ENCODE measurements around the gene FADS3. TPM values are rescaled to one million over a fixed set of nuclear protein-coding genes. Genes with fewer than 3 reads are reported as not detected.

The FADS3 gene, protein sequence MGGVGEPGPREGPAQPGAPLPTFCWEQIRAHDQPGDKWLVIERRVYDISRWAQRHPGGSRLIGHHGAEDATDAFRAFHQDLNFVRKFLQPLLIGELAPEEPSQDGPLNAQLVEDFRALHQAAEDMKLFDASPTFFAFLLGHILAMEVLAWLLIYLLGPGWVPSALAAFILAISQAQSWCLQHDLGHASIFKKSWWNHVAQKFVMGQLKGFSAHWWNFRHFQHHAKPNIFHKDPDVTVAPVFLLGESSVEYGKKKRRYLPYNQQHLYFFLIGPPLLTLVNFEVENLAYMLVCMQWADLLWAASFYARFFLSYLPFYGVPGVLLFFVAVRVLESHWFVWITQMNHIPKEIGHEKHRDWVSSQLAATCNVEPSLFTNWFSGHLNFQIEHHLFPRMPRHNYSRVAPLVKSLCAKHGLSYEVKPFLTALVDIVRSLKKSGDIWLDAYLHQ
- 60.9 and 65.1 TPM in 2 replicates for total RNA-seq (2014; rRNA removed; shearing (Covaris generic))

DNA sequence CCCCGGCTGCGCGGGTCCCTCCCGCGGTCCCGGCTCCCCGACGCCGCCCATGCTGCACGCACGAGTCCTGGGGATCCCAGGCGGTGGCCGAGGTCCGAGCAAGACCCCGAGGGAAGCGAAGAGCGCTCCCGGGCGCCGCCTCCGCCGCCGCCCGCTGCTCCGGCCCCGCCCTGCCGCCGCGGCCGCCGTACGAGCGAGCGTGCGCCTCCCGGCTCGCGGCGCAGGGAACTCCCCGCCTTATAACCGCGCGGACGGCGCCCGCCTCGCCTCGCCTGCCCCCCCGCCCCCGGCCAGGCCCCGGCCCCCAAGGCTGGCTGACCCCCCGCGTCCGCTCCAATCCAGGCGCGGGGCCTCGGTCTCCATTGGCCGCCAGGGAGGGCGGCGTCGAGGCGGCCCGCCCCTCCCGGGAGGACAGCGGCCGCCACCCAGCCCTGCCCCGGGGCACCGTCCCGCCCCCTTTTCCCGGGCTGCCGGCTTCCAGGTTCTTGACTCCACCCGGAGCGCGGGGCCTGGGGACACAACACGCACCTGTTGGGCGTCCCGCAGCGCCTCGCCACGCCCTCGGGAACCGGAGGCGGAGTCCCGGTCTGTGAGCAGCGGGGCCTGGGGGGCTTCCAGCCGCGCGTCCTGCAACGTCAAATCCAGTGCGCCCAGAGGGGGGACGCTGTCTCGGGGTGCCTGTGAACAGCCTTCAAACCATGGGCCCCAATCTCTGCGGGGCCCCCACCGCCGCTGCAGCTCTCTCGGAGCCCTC, at the start of gene FADS3:
FADS3 (minus strand) TSS at position 215 of the 754 bp plus-strand sequence; CDS start at position 51, 164 bp downstream.
- DNase-seq (ENCODE audit: low read depth), result peak; percentile 86

DNA sequence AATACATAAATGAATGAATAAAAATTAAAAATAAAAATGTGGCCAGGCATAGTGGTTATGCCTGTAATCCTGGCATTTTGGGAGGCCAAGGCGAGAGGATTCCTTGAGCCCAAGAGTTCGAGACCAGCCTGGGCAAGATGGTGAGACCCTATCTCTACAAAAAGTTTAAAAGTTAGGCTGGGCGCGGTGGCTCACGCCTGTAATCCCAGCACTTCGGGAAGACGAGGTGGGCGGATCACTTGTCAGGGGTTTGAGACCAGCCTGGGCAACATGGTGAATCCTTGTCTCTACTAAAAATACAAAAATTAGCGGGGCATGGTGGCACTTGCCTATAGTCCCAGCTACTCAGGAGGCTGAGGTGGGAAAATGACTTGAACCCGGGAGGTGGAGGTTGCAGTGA, 49.1 kb upstream of the FADS3 start:
- DNase-seq (ENCODE audit: low read depth), result no peak

DNA sequence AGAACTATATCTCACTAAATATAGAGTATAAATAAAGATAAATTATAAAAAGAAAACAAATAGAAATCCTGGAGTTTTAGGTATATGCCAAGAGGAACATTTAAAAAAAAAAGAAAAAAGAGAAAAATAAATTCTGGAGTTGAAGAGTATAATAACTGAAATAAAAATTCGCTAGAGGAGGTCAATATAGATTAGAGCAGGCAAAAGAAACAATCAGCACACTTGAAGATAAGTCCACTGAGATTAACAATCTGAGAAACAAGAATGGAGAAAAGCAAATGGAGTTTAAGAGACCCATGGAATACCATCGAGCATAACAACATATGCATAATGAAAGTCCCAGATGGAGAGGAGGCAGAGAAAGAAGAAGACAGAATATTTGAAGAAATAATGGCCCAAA, 44.5 kb upstream of the FADS3 start:
- no peak for DNase-seq (ENCODE audit: low read depth)

DNA sequence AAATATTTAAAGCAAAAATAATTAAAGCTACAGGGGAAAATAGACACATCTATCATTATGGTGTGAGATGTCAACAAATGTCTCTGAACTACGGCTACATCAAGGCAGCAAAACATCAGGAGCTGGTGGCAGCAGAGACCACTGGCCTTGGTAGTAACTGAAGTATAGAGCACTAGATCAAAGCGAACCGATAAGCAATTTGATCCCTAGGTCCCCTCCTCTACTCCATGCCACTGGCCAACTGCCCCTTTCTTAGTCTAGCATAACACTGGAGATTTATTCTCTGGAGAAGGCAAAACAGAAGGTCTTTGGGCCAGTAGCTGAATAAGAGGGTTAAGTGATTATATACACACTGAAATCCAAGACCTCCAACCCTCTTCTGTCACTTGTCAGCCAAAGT, 39.6 kb upstream of the FADS3 start:
- no peak for DNase-seq (ENCODE audit: low read depth)

DNA sequence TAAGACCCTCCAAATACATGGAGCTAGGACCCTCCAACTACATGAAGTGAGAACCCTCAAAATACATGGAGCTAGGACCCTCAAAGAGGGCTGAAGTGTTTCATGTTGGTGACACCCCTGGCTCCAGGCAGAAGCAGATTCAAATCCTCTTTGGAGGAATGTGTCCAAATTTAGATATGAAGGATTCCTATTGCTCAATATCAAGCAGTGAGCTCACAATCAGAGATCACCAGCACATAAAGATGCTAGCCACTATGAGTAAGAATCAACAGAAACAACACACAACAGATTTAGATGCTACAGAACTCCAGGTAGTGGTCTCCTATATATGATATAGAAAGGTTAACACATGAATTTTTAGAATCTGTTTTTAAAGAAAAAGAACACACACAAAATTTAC, 37.3 kb upstream of the FADS3 start:
- DNase-seq (ENCODE audit: low read depth), result no peak

DNA sequence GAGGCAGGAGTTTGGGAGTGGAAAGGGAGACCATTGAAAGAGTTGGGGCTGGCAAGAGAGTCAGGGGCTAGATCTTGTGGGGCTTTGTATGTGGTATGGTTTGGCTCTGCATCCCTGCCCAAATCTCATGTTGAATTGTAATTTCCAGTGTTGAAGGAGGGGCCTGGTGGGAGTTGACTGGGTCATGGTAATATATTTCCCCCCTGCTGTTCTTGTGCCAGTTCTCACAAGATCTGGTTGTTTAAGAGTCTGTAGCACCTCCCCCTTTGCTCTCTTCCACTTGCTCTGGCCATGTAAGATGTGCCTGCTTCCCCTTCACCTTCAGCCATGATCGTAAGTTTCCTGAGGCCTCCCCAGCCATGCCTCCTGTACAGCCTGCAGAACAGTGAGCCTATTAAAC, 36.2 kb upstream of the FADS3 start:
- DNase-seq (ENCODE audit: low read depth), result no peak

DNA sequence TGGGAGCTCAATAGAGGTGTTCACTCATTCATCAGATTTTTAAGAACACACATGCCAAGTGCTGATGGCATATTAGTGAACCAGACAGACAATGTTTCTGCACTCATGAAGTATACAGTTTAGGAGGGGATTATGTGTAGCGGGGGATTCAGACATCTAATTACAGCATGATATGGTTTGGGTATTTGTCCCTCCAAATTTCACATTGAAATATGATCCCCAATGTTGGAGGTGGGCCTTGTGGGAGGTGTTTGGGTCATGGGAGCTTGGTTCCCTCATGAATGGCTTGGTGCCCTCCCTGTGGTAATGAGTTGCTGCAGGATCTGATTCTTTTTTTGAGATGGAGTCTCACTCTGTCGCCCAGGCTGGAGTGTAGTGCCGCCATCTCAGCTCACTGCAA, 34.9 kb upstream of the FADS3 start:
- no peak for DNase-seq (ENCODE audit: low read depth)

DNA sequence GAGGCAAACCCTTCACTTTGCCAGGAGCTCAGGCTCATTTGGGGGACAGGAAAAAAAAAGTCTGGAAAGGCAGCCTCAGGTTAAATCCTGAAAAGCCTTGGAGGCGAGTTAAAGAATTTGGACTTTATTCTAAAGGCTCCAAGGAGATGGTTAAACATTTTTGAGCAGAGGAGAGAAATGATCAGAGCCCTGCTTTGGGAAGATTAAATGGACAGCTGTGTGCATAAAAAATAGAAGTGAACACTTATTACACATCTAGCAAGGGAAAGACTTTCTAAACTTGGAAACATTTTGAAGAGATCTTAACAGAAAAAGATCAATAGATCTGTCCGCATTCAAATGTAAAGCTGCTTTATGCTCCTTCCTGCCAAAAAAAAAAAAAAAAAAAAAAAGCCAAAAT, 34.4 kb upstream of the FADS3 start:
- no peak for DNase-seq (ENCODE audit: low read depth)

DNA sequence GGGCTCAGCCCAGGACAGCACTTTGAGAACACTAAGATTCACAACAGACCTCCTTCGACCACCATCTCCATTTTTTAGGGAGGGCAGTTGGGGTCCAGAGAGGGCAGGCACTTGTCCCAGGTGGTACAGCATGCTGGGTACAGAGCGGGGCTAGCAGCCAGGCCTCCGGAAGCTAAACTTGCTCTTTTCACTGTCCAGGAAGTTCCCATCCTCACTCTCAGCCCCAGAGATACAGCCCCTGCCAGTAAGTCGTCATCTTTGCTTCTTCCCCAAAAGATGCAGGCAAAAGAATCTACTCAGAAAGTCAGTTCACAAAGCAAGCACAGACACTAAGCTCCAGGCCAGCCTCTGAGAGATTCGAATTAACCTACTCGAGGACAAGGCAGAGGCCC, 32.7 kb upstream of the FADS3 start:
- DNase-seq (ENCODE audit: low read depth), result no peak

DNA sequence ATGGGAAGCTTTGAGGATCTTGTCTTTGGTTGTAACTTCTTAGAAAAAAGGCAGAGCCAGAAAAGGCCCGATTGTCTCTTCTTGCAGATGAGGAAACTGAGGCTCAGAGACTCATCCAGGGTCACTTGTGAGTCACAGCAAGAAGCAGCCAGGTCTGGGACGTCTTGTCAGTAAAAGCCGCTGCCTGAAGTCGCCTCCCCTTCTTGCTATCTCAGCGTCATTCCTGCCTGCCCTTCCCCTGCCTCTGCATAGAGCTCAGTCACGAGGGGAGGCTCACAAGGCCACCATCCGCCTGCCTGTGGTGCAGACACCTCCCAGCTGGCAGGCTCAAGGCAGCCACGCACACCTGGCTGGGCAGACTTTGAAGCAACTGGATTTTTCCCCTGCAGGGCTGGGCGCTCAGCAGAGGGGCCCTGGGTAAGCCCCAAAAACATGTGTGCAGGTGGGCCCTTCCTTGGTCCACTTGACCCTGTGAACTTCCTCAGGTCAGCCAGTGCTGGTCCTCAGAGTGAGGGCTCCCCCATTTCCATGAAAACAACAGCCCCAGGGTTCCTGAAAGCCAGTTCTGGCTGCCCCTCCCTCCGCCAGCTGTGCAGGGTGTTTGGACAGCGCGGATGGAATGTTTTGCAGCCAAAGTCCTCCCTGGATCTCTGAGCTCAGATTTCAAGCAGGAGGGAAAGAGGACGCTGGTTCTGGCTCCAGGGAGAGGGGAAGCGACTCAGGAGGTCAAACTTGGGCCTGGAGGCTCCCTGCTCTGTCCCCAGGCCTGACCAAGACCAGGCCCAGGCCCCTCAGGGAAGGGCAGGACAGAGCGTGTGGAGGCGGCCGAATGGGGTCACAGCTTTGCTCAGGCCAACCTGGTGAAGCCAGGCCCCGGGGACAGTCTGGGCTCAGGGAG, 32.1 kb upstream of the FADS3 start:
- DNase-seq (ENCODE audit: low read depth), result peak; percentile 61

DNA sequence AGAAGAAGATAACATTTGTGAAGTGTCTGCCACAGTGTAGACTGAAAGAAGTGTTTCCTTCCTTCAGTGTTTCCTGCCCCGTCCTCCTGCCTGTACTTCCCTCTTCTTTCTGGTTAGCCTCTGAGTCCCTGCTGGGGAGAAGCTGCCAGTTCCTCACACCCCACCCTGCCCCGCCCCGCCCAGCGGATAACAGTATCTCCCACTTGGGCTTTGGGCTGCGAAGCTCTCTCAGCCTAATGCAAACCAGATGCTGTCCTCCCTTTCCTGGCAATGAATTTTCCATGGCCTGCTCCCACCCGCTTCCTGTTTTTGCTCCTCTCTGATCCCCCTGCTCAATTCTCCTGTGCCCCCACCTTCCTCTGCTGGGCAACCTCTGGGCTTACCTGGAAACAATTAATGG, 31.2 kb upstream of the FADS3 start:
- DNase-seq (ENCODE audit: low read depth), result peak; percentile 88

DNA sequence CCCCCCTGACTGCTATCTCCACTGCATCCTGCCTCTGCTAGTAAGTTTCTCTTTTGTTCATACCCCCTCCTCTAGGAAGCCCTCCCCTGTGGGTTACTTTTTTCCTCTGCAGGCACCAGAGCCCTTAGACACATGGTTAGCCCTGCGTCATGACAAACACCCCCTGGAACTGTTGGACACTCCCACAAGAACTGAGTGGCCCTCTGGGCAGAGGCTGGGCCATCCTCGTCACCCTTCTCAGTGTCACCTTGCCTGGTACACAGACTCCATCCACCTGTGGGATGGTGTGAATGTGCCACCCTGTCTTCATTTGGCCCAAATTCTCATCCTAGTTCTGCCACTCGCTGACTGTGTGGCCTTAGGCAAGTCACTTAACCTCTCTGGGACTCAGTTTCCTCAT, 30.1 kb upstream of the FADS3 start:
- DNase-seq (ENCODE audit: low read depth), result no peak

DNA sequence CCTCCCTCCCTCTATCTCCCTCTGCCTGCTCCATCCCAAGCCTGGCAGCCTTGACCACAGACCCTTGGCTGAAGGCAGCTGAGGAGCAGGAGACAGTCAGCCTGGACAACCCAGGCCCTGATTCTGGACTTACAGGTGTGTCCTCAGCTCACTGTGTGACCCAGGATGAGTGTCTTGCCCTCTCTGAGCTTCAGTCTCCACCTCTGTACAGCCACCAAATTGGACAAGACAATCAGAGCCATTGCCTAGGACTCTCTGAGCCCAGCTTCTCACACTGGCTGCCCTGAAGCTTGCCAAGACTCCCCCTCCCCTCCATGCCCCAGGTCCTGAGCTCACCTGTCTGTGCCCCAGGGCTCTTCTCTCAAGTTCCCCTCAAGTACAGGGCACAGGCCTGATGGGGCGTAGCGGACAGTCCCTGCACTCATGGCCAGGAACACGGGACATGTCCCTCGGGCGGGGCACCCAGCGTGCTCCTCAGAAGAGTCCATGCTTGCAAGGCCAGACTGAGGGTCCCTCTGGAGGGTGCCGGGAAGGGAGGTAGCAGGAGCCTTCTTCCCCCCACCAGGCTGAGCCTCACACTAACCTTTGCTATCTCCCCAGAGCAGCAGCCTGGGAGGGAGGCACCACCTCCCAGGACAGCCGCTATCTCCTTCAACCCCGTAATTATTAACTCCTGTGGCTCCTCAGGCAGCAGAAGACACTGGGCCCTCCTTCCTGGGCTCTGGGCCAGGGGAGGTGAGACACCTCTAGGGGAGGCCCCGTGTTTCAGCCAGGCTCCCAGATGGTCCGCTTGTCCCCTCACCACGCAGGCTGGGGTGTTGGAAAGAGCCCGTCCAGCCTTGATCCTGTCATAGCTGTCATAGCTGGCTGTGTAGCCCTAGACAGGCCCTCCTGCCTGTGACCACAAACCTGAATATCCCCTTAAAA, 28.6 kb upstream of the FADS3 start:
- DNase-seq (ENCODE audit: low read depth), result no peak

DNA sequence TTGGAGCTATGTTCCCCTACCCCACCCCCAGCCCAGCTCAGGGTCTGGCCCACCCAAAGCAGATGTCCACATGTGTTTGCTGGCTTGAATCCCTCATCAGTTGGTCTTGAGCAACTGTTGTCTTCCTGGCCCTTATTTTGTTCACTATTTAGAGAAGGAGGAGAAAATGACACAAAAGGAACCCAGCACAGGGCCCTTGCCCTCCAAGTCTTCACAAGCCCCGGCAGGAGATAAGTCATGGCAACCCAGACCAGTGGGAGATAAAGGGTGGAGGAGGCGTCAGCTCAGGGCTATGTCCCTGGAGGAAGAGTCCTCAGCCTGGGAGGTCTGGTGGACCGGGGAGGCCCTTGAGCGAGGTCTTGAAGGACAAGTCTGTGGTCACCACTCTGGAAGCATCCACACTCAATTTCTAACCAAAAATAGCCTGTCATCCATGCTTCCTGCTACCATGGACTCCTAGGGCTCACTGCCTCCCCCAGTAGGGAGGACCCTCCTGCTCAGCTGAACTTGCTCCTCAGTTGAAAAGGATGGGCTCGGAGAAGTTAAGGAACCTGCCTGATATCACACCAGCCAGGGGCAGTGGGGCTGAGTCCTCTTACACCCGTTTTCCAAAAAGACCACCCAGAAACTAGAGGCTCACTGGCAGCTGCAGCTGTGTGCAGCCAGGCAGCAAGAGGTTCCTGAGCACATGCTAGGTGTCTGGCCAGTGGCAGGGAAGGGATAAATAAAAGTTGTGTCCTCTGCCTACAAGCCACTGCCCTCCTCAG, 27.8 kb upstream of the FADS3 start:
- DNase-seq (ENCODE audit: low read depth), result no peak

DNA sequence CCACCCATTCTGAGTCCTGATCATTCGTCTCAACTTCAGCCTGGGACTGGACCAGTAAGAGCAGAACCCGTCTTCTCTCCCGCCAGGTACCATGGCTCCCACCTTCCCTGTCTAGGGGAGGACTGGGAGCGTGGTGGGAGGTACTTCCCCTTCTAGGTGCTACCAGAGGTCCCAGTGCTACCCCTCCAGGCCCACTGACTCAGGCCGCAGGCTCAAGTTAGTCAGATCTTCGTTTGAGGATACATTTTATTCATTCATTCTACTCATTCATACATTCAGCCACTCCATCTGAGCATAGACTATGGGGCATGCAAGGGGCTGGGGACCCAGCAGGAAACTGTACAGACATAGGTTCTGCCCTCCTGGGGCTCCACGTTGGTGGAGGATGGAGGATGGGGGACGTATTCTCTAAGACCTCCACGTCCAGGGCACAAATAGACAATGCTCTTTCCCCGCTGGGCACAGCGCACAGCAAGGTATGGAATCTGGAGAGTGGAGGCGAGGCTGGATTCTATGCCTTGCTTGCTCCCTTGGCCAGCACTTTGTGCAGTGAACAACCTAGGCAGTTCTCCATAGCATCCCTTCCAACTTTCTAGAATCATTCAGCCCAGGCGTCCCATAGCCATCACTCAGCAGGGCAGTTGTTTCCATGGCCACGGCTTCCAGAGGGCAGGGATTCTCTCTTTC, 27.0 kb upstream of the FADS3 start:
- DNase-seq (ENCODE audit: low read depth), result no peak

DNA sequence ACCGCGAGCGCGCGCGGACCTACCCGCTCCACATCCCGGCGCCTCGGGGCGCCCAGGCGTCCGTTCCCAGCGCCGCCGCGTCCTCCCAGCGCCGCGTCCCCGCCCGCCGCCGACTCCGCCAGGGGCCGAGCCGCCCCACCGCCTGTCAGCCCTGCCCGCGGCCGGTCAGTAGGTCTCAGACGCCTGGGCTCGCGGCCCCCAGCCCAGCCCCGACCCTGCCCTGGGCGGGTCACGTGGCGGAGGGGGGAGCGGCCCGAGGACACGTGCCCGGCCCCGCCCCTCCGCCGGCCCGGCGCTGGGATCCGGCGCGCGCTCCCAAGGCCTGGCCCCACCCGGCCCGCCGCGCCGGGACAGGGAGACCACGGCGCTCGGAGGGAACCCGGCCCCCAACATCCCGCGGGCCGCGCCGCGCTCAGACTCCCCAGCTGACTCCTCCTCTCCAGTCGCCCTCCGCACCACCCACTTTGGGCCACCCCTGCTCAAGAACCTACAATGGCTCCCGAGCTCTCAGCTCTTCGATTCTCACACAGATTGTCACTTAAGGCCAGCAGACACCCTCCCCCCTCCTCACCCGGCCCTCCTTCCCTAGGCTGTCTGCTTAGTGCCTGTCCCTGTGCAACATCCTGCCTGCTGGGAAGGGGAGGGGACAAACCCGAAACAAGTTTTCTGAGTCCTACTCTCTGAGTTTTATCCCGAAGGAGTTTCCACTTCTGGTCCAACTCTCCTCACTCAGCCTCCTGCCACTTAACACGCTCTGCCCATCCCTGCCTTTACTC, 26.2 kb upstream of the FADS3 start, which contains the start of gene RAB3IL1:
RAB3IL1 (minus strand) TSS at position 233 of the 776 bp plus-strand sequence; CDS start at position 34, 199 bp downstream.
- peak; percentile 49 for DNase-seq (ENCODE audit: low read depth)

DNA sequence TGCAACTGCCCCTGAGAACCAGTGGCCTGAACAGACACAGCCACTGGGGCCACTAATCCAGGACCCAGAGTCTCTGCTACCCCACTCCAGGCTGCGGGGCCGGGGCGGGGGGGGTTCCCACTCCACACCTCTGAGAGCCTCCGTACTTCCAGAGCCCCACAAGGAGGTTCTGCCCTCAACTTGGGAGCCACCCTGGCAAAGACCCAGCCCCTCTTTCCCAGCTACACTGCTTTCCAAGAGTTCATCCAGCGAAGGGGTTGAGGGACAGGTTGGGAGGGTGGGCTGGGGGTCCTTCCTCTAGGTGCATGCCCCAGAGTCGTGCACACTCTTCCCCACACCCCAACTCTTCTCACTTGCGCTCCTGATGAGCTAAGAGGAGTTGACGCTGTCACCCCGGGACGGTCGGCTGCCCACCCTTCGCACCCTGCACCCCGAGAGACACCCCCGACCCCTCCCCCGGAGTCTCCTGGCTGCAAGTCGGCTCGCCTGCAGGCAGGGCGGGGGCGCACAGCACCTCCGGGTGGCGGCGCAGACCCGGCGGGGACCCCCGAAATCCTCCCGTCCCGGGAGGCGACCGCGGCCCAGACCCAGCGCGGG, 25.5 kb upstream of the FADS3 start:
- DNase-seq (ENCODE audit: low read depth), result no peak

DNA sequence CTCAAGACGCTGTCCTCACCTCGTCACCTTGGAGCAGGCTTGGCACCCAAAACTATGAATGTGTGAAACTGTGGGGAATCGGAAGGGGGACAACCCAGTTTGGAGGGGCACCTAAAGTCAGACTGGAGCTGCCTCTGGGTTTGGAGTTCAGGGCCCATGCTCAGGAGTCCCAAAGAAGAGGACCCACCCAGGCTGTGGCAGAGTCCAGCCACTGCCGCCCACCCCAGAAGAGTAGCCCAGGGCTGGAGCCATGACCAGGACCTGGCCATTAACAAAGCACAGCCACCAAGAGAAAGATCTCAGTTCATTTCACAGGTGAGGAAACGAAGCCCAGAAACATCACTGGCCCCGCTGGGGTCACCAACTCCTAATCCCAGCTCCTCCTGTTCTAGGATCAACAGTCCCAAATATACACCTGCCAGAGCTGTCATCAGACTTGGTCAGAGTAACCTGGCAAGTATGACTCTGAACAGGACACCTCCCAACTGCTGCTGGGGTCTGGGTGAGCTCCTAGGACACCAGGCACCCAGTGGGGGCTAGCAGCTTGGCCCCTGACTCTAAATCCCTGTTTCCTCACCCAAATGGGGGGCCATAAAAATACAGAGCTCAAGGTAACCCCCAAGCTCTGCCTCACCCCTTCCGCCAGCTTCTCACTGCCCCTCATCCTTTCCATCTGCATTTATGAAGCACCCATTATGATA, 23.3 kb upstream of the FADS3 start:
- DNase-seq (ENCODE audit: low read depth), result no peak
